COR-L47 (cell line): ENCODE results near the gene RABAC1.

Source experiments
- DNase-seq: peaks from one replicate; lab custom pipeline; 2025; lab: John Stamatoyannopoulos, UW

The RABAC1 gene

GRCh38 chr19:41928754-41929535, 30.2 kb downstream of the RABAC1 start:
- no peak for DNase-seq

GRCh38 chr19:41928221-41928683, 30.9 kb downstream of the RABAC1 start, which contains the start of gene ERFL:
Gene ERFL (minus strand): TSS chr19:41928449. CDS start chr19:41912919, 15,530 bp downstream.
- no peak for DNase-seq

GRCh38 chr19:41927497-41928192, 31.5 kb downstream of the RABAC1 start:
- no peak for DNase-seq

- DNase-seq, result no peak
Measured at GRCh38 chr19:41926763-41927496, 32.2 kb downstream of the RABAC1 start.

- no peak for DNase-seq
Measured at GRCh38 chr19:41926028-41926762, 32.9 kb downstream of the RABAC1 start.

- no peak for DNase-seq
Measured at GRCh38 chr19:41925208-41926003, 33.7 kb downstream of the RABAC1 start.

- no peak for DNase-seq
Measured at GRCh38 chr19:41924151-41925145, 34.7 kb downstream of the RABAC1 start.

GRCh38 chr19:41923045-41923788, 35.9 kb downstream of the RABAC1 start:
- no peak for DNase-seq

GRCh38 chr19:41922585-41922984, 36.5 kb downstream of the RABAC1 start:
- no peak for DNase-seq

- DNase-seq, result no peak
Measured at GRCh38 chr19:41921577-41922576, 37.2 kb downstream of the RABAC1 start.

- no peak for DNase-seq
Measured at GRCh38 chr19:41920882-41921576, 38.1 kb downstream of the RABAC1 start.

GRCh38 chr19:41919948-41920712, 39.0 kb downstream of the RABAC1 start:
- DNase-seq, result no peak

- no peak for DNase-seq
Measured at GRCh38 chr19:41918653-41919244, 40.4 kb downstream of the RABAC1 start.

- DNase-seq, result no peak
Measured at GRCh38 chr19:41918095-41918494, 41.0 kb downstream of the RABAC1 start.

GRCh38 chr19:41917676-41918075, 41.4 kb downstream of the RABAC1 start:
- no peak for DNase-seq
